Stimulated activated CD4-positive, alpha-beta T cell treated with anti-CD3 and anti-CD28 coated beads, Interleukin-4, amount 100 ng/mL, for 48 hours (primary cell): ENCODE results near the gene PHF14.
"Not testable (repeated sequence)": the region's sequence is repeated elsewhere in the genome, so short reads cannot be mapped to it uniquely, and the experiment has no call there.

Source experiments
- DNase-seq, 2 donors: peaks; one replicate each; pipeline ENCODE4 v3.0.0-alpha.2; 2020; ENCODE audit warnings: low read depth in 2 of 2

PHF14 gene

DNA sequence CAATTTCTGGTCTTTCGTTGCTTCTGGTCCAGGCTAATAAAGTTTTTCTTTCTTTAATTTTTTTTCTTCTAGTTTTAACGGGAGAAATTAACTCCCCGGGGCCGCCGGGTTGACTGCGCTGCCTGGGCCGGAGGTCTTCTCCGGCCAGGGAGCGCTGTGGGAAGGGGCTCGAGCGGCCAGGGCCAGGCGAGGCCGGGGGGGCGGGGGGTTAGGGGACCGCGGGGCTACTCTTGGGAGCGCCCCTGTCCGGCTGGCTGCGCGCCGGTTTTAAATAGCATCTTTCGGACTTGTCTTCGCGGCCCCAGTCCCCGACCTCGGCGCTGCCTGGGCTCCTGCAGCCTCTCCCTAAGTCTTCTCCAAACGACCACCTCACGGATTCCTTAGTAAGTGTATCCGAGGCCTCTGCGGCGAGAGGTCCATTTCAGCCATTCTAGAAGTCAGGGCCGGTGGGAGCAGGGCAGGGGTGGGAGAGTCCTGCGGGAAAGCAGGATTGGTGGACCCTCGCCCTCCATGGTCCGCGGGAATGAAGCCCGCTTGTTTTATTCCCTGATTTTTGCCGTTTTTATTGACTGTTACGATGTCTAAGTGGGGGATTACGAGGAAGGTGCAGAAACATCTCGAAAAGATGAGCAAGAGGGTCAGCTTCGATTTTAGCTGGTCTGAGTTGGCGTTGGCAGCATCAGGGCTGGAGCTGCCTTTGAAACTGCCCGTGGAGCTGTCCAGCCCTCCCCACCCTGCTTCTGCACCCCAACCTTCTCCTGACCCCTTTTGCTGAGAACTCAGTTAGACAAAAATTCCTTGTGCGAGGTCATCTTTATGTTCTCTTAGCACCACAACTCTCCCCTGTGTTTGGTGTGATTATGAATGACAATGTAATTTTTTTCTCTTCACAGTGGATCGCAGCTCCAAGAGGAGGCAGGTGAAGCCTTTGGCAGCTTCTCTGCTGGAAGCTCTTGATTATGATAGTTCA is 555 bp downstream of the PHF14 start:
- peak in 1 of 2 donors; percentile 12 for DNase-seq

DNA sequence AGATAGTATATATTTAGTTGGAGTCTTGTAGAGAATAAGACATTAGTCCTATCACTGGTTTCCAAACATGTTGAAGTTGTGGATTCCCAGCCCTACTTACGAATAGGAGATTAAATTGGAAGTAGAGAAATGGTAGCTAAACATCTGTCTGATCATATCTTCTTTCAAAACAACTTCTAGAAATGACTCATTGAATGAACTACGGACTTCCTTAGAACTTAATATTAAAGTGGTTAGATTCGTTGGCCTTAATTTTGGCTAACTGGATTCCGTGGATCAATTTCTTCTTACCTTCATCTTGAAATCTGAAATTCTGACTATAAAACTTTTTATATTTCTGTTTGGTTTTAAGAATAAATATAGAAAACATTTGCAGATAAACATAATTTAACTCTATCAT is 3.4 kb downstream of the PHF14 start:
- no peak for DNase-seq

DNA sequence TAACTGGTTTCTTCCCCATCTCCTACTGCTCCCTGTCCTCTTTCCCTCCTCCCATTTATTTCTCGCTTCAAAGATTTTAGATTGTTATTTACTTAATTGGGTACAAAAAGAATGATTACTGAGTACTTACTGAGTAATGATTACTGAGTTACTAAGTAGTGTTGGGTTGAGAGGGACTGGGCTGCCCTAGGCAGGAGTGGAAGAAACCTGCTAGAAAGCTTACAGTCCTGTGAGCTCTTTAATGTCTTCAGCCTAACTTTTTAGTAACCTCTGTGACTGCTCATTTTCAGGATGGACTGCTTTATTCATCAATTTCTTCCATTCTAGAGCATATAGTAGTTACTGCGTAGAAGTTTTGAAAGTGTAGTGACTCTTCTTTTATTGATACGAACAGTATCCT is 7.6 kb downstream of the PHF14 start:
- DNase-seq: no peak

DNA sequence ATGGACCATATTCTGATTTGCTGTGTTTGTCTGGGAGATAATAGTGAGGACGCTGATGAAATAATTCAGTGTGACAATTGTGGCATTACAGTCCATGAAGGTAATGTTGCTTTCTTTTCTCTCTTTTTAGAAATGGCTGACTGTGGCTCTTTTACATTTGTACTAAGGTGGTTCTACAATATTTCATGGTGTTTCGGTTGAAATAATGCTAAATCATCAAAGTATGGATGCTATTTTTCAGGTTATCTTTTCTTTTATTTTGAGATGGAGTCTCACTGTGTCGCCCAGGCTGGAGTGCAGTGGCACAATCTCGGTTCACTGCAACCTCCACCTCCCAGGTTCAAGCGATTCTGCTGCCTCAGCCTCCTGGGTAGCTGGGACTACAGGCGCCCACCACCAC is 17.1 kb downstream of the PHF14 start:
- not testable (repeated sequence) for DNase-seq

DNA sequence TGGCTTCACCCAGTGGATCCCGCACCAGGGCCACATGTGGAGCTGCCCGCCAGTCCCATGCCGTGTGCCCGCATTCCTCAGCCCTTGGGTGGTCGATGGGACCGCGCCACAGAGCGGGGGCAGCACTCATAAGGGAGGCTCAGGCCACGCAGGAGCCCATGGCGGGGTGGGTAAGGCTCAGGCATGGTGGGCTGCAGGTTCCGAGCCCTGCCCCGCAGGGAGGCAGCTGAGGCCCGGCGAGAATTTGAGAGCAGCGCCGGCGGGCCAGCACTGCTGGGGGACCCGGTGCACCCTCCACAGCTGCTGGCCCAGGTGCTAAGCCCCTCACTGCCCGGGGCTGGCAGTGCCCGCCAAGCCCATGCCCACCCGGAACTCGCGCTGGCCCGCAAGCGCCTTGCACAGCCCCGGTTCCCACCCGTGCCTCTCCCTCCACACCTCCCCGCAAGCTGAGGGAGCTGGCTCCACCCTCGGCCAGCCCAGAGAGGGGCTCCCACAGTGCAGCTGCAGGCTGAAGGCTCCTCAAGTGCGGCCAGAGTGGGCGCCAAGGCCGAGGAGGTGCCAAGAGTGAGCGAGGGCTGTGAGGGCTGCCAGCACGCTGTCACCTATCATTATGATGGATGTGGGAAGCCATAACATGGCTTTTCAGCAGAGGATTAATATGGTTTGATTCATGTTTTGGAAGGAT is 22.0 kb downstream of the PHF14 start:
- DNase-seq: not testable (repeated sequence)

DNA sequence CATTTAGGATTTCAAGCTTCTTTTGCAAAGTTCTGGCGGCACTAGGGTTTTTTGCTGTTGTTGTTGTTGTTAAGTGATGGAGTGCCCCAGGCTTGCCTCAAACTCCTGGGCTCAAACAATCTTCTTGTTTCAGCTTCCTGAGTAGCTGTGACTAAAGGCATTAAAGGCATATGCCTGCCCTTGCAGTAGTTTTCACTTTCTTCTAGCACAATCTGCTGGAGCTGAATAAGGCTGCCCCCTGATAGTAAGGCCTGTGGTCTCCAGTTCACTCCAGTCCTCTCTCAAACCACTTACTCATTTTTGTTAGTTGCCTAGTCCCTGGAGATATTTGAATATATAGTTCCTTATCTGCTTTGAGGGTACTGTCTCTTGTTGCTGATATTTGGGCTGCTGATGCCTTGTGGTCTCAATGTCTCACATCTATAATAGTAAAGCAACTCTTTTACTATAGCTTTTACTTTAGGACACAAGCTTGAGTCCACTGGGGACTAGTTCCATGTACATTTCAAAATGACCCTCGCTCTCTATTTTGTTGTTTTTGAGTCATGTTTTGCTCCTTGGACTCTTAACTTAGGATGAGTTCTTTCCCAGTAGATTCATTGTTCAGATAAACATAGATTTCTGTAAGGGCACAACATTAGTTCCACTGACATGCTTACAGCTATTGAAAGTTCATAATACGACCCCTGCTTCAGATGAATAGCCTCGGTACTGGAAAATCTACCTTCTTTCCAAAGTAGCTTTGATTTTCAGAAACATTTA is 25.5 kb downstream of the PHF14 start:
- DNase-seq: no peak

DNA sequence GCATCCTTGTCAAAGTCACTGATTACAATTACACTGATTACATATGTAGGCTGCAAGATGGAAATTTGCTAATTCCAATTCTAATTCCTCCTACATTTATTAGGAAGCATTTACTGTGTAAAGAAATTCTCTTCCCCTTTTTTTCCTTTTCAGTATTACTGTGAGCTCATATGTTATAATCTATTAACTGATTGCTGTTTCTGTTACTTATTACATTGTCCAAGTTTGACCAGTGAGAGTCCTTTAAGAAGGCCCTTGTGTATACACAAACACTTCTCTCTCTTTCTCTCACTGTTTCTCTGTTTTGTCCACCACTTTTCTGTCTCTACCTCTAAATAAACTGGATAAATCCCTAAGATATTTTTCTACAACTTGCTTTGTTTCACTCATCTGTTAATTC is 31.5 kb downstream of the PHF14 start:
- no peak for DNase-seq

DNA sequence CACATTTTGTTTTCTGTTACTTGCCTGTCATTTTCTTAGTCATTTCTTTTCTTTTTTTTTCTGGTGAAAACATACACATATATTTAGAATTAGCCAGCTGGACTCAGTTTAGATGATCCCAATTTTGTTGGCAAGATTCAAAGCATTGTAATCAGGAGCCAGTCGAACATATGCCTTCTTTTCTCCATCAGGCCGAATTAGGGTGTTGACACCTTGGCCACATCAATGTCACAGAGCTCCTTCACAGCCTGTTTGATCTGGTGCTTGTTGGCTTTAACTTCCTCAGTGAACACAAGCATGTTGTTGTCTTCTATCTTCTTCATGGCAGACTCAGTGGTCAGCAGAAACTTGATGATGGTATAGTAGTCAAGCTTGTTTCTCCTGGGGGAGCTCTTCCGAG is 32.6 kb downstream of the PHF14 start:
- DNase-seq: no peak

DNA sequence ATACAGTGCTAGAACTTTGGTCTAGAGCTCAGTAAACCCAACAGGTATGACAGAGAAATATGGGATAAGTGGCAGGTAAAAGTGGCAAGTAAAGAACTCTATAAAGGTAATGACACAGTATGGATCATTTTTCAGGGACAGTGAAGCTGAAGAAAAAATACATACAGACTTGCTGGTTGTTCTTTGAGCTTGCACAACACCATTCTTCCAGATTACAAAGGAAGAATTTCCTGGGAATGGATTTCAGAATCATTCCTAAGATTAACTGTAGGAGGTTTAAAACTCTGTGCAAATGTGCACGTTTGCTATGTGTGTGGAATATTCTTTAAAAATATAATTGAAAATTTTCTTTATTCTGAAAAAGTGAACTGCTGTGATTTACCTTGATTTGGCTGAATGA is 36.0 kb downstream of the PHF14 start:
- DNase-seq: no peak

DNA sequence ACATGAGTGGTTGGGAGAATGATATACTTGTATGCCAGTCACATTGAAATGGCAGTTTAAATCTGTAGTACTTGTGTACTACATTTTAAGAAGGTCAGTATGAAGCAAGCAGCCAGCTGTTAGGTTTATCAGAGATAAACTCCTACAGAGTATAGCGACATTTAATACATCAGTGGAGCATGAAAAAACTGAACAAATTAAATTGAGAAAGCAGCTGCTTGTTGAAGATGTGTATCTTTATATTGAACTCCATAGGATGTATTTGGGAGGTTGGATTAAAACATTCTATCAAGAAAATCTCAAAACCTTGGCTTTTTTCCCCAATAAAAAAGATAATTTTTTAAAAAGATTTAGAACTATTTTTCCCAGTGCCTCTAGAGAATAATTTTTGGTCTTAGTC is 47.8 kb downstream of the PHF14 start:
- no peak for DNase-seq

DNA sequence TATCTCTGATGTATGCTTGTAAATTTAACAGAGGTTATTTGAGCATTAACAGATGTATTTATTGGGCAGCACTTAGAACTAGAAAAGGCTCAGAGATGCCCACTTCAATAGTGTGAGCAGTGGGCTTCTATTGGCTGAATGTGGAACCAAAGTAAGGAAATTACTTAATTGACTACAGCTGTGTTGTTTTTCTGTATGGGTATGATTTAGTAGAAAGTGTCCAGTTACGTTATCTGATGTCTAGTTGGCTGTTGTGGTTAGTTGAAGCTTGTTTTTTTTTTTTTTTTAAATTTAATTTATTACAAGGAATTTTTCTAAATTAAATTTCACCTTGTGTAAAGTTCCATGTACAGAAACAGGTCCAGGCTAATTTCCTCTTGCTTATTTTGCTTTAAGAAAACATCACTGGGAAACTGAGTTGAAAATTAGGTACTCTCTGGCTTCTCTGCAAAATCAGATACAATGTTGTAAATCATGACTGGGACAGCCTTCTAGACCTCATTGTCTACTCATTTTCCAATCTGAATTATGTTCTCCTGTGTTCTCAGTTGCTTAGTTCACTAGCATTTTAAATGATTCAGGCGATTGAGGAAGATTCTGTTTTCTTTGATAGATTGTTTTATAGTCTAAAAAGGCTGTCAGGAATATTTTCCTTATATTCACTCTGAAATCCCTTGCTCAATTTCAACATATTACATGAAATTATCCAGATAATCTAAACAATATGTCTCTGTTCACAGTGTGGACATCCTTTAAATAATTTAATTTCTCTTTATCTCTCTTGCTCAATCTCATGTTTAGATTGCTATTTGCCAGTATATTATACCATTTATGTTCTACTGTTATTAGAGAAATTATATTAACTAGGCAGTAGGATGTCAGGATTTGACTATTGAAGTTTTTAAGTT is 53.0 kb downstream of the PHF14 start:
- no peak for DNase-seq

DNA sequence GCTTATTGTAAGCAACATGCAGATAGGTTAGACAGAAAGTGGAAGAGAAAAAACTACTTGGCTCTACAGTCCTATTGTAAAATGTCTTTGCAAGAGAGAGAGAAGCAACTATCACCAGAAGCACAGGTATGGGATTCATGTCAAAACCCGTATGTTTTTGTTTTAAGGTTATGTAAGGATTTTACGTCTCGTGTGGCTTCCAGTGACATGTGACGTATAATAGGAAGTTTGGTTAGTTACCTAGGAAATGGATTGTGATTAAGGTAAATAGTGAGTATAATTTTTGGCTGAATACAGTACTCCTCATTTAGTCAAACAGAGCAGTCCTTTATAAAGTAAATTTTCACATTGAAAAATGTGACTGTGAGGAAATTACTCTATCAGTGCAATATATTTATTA is 62.0 kb downstream of the PHF14 start:
- DNase-seq: no peak

DNA sequence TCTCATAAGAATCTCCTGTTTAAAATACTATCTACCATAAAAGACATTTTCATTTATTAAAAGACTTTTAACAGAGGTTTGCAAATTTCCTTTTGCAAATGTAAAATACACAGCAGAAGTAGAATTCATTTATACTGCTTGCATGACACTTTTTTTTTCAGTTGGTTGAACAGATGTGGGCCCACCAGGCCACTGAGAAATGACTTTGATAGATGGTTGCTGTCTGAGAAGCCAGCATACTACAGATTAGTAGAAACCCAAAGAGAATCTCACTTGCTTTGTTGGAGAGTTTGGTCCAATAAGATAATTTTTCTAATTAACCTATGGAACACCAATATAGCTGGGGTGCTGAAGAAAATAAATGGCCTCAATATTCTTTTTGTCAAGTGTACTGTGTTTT is 66.3 kb downstream of the PHF14 start:
- DNase-seq: no peak

DNA sequence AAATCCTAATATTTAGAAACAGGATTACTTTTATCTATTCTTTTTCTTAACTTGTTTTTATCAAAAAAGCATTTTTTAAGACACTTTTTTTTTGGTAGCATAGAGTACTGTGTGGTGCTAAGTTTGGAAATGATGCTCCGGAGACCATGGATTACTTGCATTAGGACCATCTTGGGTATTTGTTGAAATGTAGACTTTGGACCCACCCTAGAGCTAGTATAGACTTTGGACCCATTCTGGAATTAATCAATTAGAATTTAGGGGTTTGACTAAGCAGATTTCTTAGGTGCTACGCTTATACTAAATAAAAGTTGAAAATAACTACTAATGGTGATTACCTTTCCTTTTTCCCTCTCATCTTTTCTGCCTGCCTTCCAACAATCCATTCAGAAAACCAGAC is 80.4 kb downstream of the PHF14 start:
- no peak for DNase-seq

DNA sequence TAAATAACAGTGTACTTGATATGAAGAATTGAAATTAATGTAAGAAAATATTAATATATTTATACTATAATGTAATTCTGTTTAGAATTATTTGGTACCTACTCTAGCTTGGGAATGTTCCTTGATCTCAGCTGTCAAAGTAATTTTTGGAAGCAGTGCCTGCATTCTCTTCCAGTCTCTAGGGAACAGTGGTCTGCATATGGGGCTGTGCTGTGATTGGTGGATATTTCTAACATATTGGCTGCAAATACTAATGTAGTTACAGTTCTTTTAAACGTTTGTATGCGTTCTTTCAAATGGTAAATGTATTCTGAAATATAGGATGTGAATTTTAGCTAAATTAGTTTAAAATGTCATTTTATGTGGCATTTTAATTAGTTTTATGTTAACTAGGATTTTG is 87.2 kb downstream of the PHF14 start:
- DNase-seq: no peak

DNA sequence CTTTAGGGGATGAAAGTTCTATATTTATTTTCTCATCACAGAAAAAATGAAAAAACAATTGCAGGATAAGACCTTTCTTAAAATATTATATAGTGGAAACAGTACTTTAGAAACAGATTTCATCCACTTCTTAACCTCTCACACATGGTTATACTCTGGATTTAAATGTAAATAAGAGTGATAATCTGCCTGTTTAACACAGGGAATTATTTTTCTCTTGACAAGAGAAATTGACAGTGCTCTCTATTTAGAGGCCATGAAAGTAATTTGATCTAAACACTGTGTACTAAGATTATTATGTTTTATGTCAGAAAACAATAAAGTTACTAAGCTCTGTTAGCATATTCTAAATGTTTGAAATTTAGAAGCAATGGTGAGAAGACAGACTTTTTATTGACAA is 88.4 kb downstream of the PHF14 start:
- no peak for DNase-seq

DNA sequence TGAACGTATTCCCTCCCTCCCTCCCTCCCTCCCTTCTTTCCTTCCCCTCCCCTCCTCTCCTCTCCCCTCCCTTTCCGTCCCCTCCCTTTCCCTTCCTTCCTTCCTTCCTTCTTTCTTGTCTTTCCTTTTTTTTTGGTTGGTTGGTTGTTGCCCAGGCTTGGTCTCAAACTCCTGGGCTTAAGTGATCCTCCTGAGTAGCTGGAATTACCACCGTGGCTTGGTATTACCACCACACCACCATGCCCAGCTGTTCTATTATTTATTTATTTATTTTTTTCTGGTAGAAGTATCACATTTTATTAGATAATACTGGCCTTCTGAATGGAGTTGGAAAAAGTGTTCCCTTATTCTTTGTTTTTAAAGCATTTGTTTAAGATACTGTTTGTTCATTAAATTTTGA is 95.9 kb downstream of the PHF14 start:
- DNase-seq: no peak

DNA sequence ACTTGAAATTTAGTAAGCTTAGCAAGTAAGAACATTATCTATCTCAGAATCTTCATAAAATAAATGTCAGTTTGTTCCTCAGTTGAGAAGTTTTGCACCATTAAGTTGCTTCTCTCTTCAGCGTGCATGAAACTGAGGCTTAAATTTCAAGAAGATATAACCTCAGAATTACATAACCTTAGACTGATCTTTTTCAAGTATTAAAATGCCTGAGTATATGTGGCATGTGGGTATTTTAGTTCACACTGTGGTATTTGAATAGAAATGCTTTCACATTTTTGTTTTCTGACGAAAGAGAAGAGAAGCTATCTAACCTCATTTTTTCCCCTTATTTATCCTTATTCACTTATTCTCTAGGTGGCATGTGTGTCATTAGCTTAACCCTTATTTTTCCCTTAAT is 104.1 kb downstream of the PHF14 start:
- no peak for DNase-seq

DNA sequence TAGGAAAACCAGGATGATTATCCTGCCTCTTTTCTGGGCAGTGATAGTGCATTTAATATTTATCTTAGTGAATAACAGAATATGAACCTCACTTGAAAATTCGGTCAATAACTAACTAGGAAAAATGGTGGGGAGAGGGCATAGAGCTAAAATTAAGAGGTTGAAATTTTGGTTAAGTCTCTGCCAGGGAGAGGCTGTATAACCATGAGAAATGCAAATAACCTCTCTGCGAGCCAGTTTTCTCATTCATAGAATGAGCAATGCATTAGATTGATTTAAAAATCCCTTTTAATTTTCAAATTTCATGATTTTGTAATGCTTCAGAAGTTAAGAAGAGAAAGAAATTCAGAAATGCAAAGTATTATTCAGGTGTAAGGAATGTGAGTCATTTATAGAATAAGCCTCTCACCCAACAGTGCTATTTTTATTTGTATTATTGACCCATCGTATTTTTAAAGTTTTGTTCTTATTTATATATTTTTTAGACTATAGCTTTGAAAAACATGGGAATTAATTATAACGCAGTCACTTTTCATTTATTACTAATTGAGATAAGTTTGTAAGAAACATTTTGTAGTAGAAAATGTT is 104.7 kb downstream of the PHF14 start:
- no peak for DNase-seq

DNA sequence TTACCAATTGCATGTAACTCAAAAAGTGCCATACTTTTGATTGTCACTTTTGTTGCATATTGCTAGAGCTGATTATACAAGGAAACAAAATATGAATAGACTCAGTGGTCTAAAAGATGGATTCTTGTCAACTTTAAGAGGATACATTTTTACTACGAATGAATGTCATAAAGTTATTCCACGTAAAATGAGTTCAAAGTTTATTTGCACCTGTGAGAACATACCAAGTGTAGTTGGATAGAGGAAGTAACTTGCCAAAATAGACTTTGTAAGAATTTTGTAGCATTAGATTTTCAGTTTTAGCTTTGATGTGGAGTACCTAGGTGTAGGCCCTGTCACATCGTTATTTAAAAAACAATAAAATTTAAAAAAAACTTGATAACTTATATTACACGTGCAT is 106.2 kb downstream of the PHF14 start:
- no peak for DNase-seq

DNA sequence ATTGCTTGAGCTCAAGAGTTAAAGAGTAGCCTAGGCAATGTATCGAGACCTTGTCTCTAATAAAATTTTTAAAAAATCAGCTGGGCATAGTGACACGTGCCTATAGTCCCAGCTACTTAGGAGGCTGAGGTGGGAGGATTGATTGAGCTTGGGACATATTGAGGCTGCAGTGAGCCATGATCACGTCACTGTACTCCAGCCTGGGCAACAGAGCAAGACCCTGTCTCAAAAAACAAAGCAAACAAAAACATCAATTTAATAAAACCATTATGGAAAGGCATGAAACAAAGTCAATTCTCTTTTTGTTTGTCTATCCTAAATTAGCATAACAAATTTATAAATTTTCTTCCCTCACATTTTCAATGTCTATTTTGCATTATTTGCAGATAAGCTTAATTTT is 108.4 kb downstream of the PHF14 start:
- no peak for DNase-seq
